ENCODE data around the gene NEURL1B.

DNA sequence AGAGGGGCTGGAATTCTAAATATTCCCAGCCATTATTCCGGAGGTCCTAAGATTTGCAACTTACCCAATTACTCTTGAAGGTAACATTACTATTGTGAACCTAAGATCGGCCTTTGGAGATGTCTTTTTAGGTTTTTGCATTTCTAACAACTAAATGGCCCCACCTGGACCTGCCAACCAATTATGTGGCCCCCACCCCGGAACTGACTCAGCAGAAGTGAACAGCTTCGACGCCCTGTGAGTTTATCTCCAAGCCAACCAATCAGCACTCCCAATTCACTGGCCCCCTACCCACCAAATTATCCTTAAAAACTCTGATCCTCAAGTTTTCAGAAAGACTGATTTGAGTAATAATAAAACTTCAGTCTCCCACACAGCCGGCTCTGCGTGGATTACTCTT is 62.9 kb downstream of the NEURL1B start:
- TF ChIP-seq, protein P1, sequence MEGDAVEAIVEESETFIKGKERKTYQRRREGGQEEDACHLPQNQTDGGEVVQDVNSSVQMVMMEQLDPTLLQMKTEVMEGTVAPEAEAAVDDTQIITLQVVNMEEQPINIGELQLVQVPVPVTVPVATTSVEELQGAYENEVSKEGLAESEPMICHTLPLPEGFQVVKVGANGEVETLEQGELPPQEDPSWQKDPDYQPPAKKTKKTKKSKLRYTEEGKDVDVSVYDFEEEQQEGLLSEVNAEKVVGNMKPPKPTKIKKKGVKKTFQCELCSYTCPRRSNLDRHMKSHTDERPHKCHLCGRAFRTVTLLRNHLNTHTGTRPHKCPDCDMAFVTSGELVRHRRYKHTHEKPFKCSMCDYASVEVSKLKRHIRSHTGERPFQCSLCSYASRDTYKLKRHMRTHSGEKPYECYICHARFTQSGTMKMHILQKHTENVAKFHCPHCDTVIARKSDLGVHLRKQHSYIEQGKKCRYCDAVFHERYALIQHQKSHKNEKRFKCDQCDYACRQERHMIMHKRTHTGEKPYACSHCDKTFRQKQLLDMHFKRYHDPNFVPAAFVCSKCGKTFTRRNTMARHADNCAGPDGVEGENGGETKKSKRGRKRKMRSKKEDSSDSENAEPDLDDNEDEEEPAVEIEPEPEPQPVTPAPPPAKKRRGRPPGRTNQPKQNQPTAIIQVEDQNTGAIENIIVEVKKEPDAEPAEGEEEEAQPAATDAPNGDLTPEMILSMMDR (IDR thresholded peaks at IDR 0.05; ENCODE audit: insufficient read depth, low read depth, low read length) = no peak
- TF ChIP-seq EZH2 (IDR thresholded peaks at IDR 0.05; ENCODE audit: insufficient read depth, low read length) = no peak
